NCI-H146 (cell line): ENCODE results near the gene ZNF641.
"Not testable (repeated sequence)": the region's sequence is repeated elsewhere in the genome, so short reads cannot be mapped to it uniquely, and the experiment has no call there.

ENCODE experiments used
- DNase-seq: peaks from one replicate; lab custom pipeline; 2025; lab: John Stamatoyannopoulos, UW

Gene ZNF641

DNA sequence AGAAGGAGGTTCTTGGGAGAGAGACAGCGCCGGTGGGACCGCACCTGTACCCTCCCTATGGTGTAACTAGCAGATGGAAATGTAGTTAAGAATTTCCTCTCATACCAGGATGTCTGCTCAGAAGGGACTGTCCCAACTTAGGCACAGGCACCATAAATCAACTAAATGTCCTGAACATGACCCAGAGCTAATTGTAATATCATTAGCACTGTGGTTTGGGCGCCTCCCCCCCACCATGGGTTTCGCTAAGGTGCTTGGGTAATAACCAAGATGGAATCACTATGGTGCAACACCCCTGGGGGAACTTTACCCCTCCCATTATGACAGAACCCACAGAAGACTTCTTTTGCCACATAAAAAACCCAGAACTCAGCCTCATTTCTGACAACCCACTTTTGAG, 15.9 kb downstream of the ZNF641 start:
- no peak for DNase-seq

DNA sequence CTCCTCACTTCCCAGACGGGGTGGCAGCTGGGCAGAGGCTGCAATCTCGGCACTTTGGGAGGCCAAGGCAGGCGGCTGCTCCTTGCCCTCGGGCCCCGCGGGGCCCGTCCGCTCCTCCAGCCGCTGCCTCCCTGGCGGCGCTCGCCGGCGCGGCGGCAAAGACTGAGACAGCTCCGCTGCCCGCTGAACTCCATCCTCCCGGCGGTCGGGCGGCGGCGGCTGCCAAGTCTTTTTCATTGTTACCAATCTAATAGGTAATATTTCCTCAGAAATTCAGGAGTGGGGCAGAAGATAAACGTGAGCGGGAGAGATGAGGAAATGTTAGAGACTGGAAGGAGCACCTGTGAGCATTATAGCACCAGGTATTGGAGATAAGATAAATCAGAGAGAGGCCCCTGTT, 17.0 kb downstream of the ZNF641 start:
- not testable (repeated sequence) for DNase-seq

DNA sequence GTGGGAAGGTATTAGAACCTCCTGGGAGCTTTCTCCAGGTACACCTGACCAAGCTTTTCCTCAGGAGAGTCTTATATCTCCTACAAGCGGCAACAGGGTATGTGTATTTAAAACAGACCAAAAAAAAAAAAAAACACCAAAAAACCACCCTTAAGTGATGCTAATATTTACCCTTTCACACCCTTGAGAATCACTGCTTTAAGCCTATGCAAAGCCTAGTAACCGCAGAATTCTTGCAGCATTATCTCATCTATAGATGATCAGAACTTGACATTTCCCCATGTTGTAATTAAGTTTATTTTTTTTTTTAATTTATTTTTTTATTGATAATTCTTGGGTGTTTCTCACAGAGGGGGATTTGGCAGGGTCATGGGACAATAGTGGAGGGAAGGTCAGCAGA, 19.3 kb downstream of the ZNF641 start:
- DNase-seq = no peak

DNA sequence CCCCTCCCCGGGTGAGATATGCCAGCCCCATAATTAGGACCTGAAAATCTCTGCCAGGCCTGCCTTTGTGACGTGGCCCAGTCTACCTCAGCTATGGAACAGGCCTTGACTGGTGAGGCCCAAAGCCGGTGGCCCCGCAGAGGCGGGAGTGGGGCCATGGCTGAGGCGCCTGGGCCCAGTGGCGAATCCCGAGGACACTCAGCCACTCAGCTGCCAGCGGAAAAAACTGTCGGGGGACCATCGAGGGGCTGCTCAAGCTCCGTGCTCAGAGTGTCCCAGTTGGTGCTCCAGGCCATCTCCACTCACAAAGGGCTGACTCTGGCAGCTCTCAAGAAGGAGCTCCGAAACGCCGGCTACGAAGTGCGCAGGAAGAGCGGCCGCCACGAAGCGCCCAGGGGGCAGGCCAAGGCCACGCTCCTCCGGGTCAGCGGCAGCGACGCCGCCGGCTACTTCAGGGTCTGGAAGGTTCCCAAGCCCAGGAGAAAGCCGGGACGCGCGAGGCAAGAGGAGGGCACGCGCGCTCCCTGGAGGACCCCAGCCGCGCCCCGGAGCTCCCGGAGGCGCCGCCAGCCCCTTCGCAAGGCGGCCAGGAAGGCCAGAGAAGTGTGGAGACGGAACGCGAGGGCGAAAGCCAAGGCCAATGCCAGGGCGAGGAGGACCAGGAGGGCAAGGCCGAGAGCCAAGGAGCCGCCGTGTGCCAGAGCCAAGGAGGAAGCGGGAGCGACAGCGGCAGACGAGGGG, 21.4 kb downstream of the ZNF641 start:
- DNase-seq = no peak

DNA sequence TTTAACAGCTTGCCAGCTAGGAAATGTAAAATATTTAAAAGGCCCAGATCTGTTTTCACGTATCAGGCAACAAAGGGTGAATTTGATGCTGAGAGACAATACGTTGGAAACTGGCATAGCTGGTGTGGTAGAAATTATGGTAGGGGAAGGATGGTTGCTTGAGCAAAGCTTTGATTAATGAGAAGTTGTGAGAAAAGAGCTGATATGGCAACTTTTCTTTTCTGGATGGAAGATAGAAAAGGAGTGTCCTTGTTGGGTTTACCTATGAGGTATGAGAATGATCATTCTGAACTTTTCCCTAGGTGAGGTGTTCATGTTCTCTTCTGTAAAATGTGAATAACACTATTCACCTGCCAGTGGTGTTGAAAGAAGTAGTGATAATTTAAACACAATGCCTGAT, 34.2 kb downstream of the ZNF641 start:
- DNase-seq = no peak

DNA sequence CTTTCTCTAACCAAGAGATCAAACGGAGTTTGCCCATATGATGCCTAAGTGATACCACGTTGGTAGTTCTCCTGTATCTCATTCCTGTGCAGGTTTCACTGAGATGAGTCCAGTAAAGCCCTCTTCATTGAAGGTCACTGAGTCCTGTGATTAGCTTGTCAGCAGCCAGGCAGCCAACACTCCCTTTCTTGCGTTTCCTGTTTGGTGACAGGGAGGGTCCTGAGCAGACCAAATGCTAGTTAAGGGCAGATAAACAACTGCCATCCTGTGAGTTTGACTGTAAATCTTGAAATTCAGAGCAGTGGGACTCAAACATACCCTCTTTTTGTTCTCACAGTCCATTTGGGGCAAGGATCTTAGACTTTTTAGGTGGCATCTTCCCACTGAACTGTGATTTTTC, 39.4 kb downstream of the ZNF641 start:
- DNase-seq = no peak

DNA sequence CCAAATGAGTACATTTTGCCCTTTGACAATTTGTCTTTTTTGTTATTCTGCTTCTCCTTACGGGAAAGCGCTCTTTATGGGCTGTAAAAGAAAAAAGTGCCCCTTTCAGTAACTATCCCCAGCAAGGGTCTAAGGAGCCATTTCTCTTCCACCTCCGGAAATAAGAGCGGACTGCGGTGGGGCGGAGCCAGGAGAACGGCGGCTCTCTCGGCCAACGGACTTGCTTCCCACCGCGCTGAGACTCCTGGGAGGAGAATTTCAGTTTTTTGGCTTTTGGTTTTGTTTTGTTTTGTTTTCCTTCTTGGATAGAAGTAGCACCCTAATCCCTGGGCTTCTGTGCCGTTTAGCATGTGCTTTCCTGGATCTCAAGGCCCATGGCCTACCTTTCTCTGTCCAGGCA, 43.5 kb downstream of the ZNF641 start:
- DNase-seq = no peak

DNA sequence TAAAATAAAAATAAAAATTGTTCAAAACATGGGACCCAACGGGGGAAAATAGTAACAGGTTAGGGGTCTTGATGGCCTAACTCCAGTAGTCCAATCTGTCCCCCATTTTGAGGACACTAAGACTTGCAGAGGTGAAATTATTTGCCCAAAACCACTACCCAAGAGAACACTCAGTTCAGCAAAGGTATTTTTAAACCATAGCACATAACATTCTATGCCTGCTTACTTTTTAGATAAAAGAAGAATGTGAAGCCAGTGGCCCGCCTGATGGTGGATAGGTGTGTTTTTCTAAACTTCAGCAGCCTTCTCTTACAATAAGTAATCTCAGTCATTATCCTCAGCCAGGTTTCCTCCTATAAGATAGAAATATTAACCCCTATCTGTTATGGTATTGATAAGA, 45.5 kb downstream of the ZNF641 start:
- DNase-seq = no peak

DNA sequence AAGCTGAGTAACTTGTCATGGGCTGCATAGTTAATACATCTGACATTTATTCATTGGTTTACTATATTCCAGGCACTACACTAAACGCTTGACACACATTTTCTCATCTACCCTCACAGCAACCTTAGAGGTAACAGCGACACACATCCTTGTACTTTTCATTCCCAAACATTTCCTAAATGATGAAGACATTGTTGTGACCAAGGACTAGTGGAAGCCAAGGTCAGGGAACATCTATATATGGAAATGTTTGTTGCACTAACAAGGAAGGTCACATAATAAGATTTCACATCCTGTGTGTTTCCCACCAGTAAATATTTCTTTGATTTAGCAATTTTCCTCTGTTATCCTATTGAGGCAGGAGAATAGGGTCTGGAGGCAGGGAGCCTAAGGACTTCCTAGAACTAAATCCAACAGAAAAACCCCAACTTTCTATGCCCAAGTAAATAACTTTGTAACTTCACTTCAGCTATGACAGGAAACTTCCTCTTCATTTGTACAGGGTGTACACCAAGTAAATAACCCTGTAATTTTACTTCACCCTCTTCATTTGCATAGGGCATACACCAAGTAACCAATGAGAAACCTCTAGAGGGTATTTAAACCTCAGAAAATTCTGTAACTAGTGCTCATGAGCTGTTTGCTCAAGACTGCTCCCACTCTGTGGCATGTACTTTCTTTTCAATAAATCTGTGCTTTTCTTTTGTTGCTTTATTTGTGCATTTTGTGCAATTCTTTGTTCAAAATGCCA, 48.4 kb downstream of the ZNF641 start:
- DNase-seq = no peak

DNA sequence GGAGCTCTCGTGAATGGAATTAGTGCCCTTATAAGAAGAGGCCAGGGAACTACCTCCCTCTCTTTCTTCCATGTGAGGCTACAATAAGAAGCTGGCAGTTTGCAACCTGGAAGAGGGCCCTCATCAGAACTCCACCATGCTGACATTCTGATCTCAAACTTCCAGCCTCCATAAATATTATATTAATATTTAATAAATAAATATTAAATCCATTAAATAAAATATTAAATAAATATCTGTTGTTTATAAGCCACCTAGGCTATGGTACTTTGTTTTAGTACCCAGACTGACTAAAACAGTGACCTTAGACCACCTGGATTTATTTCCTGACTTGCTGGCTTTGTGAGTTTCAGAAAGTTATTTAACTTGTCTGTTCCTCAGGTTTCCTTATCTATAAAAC, 49.9 kb downstream of the ZNF641 start:
- no peak for DNase-seq

DNA sequence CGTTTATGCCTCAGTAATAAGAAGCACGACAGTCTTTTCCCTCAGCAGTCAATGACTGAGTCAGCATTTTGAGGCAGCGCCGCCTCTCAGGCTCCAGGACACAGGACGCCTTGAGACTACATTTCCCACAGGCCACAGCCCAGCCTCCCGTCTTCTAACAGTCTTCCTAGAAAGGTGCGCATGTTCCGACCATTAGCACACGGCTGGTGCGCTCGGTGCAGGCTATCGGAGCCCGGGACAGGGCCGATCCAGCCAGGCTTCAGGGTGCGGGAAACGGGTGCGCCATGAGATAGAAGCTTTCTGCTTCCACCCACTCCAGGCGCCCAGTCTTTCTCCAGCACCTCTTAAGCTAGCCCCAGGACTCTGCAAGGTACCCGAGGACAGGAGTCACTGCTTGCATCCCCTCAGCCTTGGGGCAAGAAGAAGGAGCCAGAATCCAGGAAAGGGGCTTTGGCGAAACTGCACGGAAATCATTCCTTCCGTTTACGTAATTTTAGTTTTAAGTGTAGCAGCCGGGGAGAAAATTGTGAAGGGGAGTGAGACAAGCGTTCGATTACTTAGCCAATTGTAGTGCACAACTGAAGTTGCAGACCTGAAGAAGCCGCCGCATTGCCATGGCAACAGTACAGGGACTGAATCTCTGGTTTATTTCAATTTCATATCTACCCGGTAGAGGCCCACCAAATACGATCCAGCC, 54.0 kb downstream of the ZNF641 start:
- DNase-seq = no peak

DNA sequence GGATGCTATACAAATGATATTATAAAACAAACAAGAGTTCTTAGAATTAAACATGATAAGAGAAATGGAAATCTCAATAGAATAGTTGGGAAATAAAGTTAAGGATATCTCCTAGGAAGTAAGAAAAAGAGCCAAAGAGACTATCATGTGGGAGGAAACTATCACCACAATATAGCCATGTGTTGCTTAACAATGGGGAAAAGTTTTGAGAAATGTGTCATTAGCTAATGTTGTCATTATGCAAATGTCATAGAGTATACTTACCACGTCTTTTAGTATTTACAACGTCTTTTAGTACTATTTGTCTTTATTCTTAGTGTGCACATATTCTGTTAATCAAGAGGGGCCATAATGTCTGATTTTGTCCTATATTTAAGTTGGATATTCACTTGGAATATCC, 58.7 kb downstream of the ZNF641 start:
- DNase-seq = no peak

DNA sequence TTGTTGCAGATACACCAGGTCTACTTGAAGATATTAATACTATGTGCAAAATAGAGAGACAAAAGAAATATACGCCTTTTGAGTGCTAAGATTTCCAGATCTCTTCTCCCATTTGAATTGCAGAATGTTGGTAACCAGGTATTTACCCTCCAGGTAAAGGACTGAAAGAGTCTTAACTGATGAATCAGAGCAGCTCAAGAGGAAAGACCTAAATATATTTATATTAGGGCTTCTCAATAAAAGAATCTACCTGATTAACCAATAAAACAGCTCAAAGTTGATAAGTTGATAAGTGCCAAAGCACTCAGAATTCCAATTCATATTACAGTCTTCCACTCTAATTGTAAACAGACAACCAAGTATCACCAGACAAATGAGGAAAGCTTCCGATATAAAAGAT, 59.2 kb downstream of the ZNF641 start:
- DNase-seq = no peak

DNA sequence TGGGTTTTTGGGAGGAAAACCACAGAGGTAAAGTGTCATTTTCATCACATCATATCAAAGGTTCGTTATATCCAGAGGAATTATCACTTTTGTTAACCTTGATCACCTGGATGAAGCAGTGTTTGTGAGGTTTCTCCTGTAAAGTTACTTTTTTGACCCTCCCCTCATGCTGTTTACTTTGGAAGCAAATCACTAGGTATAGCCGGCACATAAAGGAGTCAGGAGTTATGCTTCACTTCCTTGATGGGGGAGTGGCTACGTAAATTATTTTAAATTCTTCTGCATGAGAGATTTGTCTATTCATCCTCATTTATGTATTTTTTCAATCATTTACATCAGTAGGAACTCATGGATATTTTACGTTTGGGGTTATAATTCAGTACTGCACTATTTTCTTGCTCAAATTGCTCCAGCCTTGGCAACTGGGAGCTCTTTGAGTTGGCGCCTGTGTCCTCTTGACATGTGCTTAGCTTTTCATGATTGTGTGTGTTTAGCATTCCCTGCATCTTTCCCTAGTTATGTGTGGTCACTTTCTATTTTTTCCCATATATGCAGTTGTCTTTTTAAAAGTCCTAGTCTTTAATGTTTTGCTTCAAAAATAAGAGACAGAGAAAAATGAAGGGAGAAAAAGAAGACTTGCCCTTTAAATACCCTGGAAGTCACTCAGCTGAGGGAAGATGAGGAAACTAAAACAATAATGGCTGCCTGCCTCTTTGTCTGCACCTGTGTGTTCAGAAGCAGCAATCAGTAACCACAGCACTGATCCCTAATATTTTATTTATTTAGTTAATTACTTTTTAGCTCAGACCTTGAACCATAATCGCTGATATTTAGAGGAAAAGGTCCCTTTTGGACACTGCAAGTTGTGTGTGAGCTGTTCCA, 62.1 kb downstream of the ZNF641 start:
- DNase-seq = no peak
